ENCODE data around the gene CFAP43. TPM values are rescaled to one million over a fixed set of nuclear protein-coding genes. Genes with fewer than 3 reads are reported as not detected.

The CFAP43 gene
- total and polyA plus RNA-seq, 4 donors: 0.10 to 0.33 (median 0.15) TPM

DNA sequence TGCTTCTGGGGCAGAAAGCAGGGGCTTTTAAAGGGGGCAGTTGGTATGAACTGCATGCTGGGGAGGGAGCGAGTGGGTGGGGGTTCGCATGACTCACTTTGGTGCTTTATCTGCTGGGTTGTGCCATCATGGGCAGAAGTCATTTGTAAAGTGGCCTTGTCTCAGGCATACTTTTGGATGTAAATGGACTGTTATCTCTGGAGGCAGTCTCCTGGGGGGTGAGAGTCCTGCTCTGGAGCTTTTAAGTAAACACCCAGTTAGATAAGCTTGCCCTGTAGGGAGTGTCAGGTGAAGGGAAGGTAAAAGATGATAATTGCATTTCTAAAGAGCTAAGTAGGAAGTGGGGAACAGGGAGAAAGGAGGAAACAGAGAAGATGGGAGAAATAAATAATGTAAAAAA, 20.9 kb upstream of the CFAP43 start (continued):
- TF ChIP-seq FOXA1 (IDR thresholded peaks at IDR 0.05) (peak; percentile 77), FOXA2 (IDR thresholded peaks at IDR 0.05) (peak; percentile 86), EGR1 (IDR thresholded peaks at IDR 0.05; ENCODE audit: low read depth in 2 of 2) (peak; percentile 19 to 20), CTCF (IDR thresholded peaks at IDR 0.05; ENCODE audit: low read depth, low read length, missing input control) (no peak)

- Histone ChIP-seq H3K4me1 (ENCODE audit: control insufficient read depth in 4 of 4, insufficient read depth in 4 of 4, low read length in 3 of 4) (peaks cover 4 to 45% (median 26%) of the 10 kb centered on the region in 4 donors), H3K27me3 (ENCODE audit: control insufficient read depth in 4 of 4, insufficient read depth in 4 of 4, low read length in 3 of 4) (no peaks in the 10 kb centered on the region), H3K9me3 (ENCODE audit: control insufficient read depth in 4 of 4, low read length in 3 of 4) (no peaks in the 10 kb centered on the region), H3K4me3 (ENCODE audit: low read depth in 1 of 3, low read length in 3 of 3) (no peak overlapping the region), H3K9ac (ENCODE audit: low read depth in 1 of 2, low read length in 2 of 2) (no peak overlapping the region), H3K36me3 (ENCODE audit: control insufficient read depth in 4 of 4, insufficient read depth in 3 of 4, low read depth in 1 of 4, low read length in 3 of 4) (no peaks in the 10 kb centered on the region), H3K27ac (ENCODE audit: low read depth in 1 of 2, low read length in 2 of 2) (peak overlapping the region; percentile 99 to 100)
- TF ChIP-seq RXRA (IDR thresholded peaks at IDR 0.05): no peak
- TF ChIP-seq NR2F2 (IDR thresholded peaks at IDR 0.05): no peak
- TF ChIP-seq GABPA (IDR thresholded peaks at IDR 0.05 in 1 of 2, conservative IDR thresholded peaks at IDR 0.05 in 1 of 2): no peak
- TF ChIP-seq, protein P1, sequence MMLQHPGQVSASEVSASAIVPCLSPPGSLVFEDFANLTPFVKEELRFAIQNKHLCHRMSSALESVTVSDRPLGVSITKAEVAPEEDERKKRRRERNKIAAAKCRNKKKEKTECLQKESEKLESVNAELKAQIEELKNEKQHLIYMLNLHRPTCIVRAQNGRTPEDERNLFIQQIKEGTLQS (IDR thresholded peaks at IDR 0.05): no peak
- no peak for TF ChIP-seq CTCF (IDR thresholded peaks at IDR 0.05; ENCODE audit: low read depth, low read length, missing input control)
- no peak for TF ChIP-seq YY1 (IDR thresholded peaks at IDR 0.05)
- no peak for TF ChIP-seq HNF4A (conservative IDR thresholded peaks at IDR 0.05)
- TF ChIP-seq TAF1 (conservative IDR thresholded peaks at IDR 0.05): no peak
- no peak for TF ChIP-seq SP1 (IDR thresholded peaks at IDR 0.05)
- no peak for TF ChIP-seq JUND (IDR thresholded peaks at IDR 0.05)
- TF ChIP-seq FOXA2 (IDR thresholded peaks at IDR 0.05): no peak
- TF ChIP-seq, protein P2, sequence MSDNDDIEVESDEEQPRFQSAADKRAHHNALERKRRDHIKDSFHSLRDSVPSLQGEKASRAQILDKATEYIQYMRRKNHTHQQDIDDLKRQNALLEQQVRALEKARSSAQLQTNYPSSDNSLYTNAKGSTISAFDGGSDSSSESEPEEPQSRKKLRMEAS (IDR thresholded peaks at IDR 0.05): no peak
- TF ChIP-seq RAD21 (IDR thresholded peaks at IDR 0.05): no peak
- no peak for DNase-seq (ENCODE audit: low spot score)
Measured at GRCh38 chr10:104252368-104252767, 20.2 kb upstream of the CFAP43 start.

GRCh38 chr10:104251443-104251842, 19.3 kb upstream of the CFAP43 start:
- no peak overlapping the region for H3K9ac ChIP-seq (ENCODE audit: low read depth in 1 of 2, low read length in 2 of 2)
- H3K4me3 ChIP-seq (ENCODE audit: low read depth in 1 of 3, low read length in 3 of 3): no peak overlapping the region
- DNase-seq (ENCODE audit: low spot score): no peak
- WGBS: 93% methylated on average over 6 of the region's 6 CpGs
- H3K27me3 ChIP-seq (ENCODE audit: control insufficient read depth in 4 of 4, insufficient read depth in 4 of 4, low read length in 3 of 4): no peaks in the 10 kb centered on the region
- H3K9me3 ChIP-seq (ENCODE audit: control insufficient read depth in 4 of 4, low read length in 3 of 4): no peaks in the 10 kb centered on the region
- no peaks in the 10 kb centered on the region for H3K36me3 ChIP-seq (ENCODE audit: control insufficient read depth in 4 of 4, insufficient read depth in 3 of 4, low read depth in 1 of 4, low read length in 3 of 4)
- H3K27ac ChIP-seq (ENCODE audit: low read depth in 1 of 2, low read length in 2 of 2): no peak overlapping the region
- peaks cover 4 to 38% (median 21%) of the 10 kb centered on the region in 4 donors for H3K4me1 ChIP-seq (ENCODE audit: control insufficient read depth in 4 of 4, insufficient read depth in 4 of 4, low read length in 3 of 4)
- TF ChIP-seq HNF4G (IDR thresholded peaks at IDR 0.05): no peak
- TF ChIP-seq REST (IDR thresholded peaks at IDR 0.05): no peak
- no peak for TF ChIP-seq HNF4A (conservative IDR thresholded peaks at IDR 0.05)
- no peak for TF ChIP-seq GABPA (IDR thresholded peaks at IDR 0.05 in 1 of 2, conservative IDR thresholded peaks at IDR 0.05 in 1 of 2)
- TF ChIP-seq, protein P2 (IDR thresholded peaks at IDR 0.05): no peak
- TF ChIP-seq TAF1 (conservative IDR thresholded peaks at IDR 0.05): no peak
- TF ChIP-seq, protein P3, sequence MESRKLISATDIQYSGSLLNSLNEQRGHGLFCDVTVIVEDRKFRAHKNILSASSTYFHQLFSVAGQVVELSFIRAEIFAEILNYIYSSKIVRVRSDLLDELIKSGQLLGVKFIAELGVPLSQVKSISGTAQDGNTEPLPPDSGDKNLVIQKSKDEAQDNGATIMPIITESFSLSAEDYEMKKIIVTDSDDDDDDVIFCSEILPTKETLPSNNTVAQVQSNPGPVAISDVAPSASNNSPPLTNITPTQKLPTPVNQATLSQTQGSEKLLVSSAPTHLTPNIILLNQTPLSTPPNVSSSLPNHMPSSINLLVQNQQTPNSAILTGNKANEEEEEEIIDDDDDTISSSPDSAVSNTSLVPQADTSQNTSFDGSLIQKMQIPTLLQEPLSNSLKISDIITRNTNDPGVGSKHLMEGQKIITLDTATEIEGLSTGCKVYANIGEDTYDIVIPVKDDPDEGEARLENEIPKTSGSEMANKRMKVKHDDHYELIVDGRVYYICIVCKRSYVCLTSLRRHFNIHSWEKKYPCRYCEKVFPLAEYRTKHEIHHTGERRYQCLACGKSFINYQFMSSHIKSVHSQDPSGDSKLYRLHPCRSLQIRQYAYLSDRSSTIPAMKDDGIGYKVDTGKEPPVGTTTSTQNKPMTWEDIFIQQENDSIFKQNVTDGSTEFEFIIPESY (IDR thresholded peaks at IDR 0.05): no peak
- TF ChIP-seq JUND (IDR thresholded peaks at IDR 0.05): no peak
- no peak for TF ChIP-seq FOXA1 (IDR thresholded peaks at IDR 0.05)

Data from liver (tissue), 9 donors.